DOHH2 (cell line): ENCODE data around the gene TBL1X.

Experiments used
- H3F3A ChIP-seq: fragments of 200-600 bp; sonication (generic), shearing (Covaris generic); 2 replicates; pipeline ENCODE4 v1.6.0; 2016; ENCODE audit warnings: antibody characterized with exemption, mild to moderate bottlenecking; ENCODE audit not compliant: control insufficient read depth, insufficient read depth
- H3K27ac ChIP-seq: fragments of 200-600 bp; sonication (generic); 2 replicates; pipeline ENCODE4 v1.5.1; 2014; ENCODE audit warnings: low read depth, mild to moderate bottlenecking, low read length, moderate library complexity
- H3K27me3 ChIP-seq: fragments of 200-600 bp; sonication (generic); 2 replicates; pipeline ENCODE4 v1.6.1; 2014; ENCODE audit warnings: mild to moderate bottlenecking, low read length, mixed read lengths; ENCODE audit not compliant: control insufficient read depth
- H3K36me3 ChIP-seq: fragments of 200-600 bp; sonication (generic); 2 replicates; pipeline ENCODE4 v1.6.1; 2014; ENCODE audit warnings: mild to moderate bottlenecking, low read length, moderate library complexity, mixed read lengths; ENCODE audit not compliant: control insufficient read depth
- H3K4me1 ChIP-seq: fragments of 200-600 bp; sonication (generic); 2 replicates; pipeline ENCODE4 v1.6.1; 2014; ENCODE audit warnings: mild to moderate bottlenecking, low read length, mixed read lengths; ENCODE audit not compliant: control insufficient read depth
- H3K4me2 ChIP-seq: fragments of 200-600 bp; sonication (generic); 2 replicates; pipeline ENCODE4 v1.6.0; 2014; ENCODE audit warnings: mild to moderate bottlenecking, low read length, moderate library complexity
- H3K4me3 ChIP-seq: fragments of 200-600 bp; sonication (generic); 2 replicates; pipeline ENCODE4 v1.5.1; 2014; ENCODE audit warnings: mild to moderate bottlenecking, low read length, mixed read lengths
- H3K79me2 ChIP-seq: fragments of 200-600 bp; sonication (generic); 2 replicates; pipeline ENCODE4 v1.6.1; 2014; ENCODE audit warnings: mild to moderate bottlenecking, low read length, mixed read lengths; ENCODE audit not compliant: control insufficient read depth
- H3K9me2 ChIP-seq: fragments of 200-600 bp; sonication (generic); replicated peaks from 2 replicates; pipeline ENCODE4 v1.6.1; 2014; ENCODE audit warnings: mild to moderate bottlenecking, low read length, mixed read lengths; ENCODE audit not compliant: control insufficient read depth
- H3K9me3 ChIP-seq: fragments of 200-600 bp; sonication (generic); 2 replicates; pipeline ENCODE4 v1.6.1; 2014; ENCODE audit warnings: antibody characterized with exemption, low read length, mixed read lengths; ENCODE audit not compliant: control insufficient read depth, insufficient read depth
- H4K20me1 ChIP-seq: fragments of 200-600 bp; sonication (generic); 2 replicates; pipeline ENCODE4 v1.6.0; 2014; ENCODE audit warnings: low read depth, mild to moderate bottlenecking, antibody characterized with exemption, low read length, moderate library complexity; ENCODE audit not compliant: control insufficient read depth, insufficient read depth
- EZH2phosphoT487 ChIP-seq: fragments of 200-600 bp; sonication (generic); IDR thresholded peaks from 2 replicates; pipeline ENCODE4 v1.6.1; 2017; ENCODE audit warnings: borderline replicate concordance, mild to moderate bottlenecking, antibody characterized with exemption, low read length, moderate library complexity, mixed read lengths
- TF ChIP-seq, protein P1 (sequence below): fragments of 200-600 bp; sonication (generic); IDR thresholded peaks from one replicate; pipeline ENCODE4 v1.5.1; 2014; ENCODE audit warnings: antibody characterized with exemption, mild to moderate bottlenecking, low read depth, low read length; ENCODE audit not compliant: poor library complexity, severe bottlenecking

TBL1X gene

DNA sequence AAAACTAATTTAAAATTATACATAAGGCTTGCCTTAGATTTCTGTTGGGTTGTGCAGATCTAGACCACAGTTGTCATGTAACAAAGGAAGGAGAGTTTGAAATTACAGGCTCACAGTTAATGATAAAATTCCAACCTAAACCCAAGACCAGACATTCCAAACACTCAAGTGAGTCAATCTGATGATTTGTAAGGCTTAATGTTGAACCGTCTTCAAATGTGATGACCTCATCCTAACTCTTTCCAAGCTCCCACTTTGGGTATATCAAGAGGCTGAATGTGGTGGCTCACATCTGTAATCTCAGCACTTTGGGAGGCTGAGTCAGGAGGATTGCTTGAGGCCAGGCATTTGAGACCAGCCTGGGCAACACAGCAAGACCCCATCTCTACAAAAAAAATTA is 149.2 kb downstream of the TBL1X start:
- H3K9me2 ChIP-seq = no peaks in the 10 kb centered on the region
- no peaks in the 10 kb centered on the region for H3K79me2 ChIP-seq
- H3K9me3 ChIP-seq = no peaks in the 10 kb centered on the region
- no peak overlapping the region for H3K4me2 ChIP-seq
- H3K4me3 ChIP-seq = no peak overlapping the region
- H3K4me1 ChIP-seq = no peaks in the 10 kb centered on the region
- no peaks in the 10 kb centered on the region for H3K36me3 ChIP-seq
- no peaks in the 10 kb centered on the region for H3F3A ChIP-seq
- TF ChIP-seq, protein P1, sequence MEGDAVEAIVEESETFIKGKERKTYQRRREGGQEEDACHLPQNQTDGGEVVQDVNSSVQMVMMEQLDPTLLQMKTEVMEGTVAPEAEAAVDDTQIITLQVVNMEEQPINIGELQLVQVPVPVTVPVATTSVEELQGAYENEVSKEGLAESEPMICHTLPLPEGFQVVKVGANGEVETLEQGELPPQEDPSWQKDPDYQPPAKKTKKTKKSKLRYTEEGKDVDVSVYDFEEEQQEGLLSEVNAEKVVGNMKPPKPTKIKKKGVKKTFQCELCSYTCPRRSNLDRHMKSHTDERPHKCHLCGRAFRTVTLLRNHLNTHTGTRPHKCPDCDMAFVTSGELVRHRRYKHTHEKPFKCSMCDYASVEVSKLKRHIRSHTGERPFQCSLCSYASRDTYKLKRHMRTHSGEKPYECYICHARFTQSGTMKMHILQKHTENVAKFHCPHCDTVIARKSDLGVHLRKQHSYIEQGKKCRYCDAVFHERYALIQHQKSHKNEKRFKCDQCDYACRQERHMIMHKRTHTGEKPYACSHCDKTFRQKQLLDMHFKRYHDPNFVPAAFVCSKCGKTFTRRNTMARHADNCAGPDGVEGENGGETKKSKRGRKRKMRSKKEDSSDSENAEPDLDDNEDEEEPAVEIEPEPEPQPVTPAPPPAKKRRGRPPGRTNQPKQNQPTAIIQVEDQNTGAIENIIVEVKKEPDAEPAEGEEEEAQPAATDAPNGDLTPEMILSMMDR = no peak
- no peak for TF ChIP-seq EZH2phosphoT487
- no peak overlapping the region for H3K27ac ChIP-seq
- H4K20me1 ChIP-seq = no peaks in the 10 kb centered on the region
- H3K27me3 ChIP-seq = no peaks in the 10 kb centered on the region

DNA sequence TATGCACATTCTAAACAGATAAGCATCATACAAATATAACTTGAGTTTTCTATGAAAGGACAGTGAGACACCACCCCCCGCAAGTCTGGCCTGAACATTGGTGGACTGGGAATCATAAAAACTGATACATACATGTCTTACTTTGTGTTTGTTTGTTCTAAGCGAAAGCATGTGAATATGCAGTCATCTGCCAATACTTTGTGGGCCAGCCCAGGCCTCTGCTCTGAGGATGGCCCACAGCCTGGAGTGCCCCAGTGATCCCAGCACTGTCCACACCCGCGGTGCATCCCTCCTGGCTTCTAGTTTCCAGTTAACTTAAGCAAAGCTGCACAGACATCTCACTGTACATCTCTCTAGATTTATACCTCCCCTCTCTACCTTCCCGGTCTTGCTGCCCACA is 154.3 kb downstream of the TBL1X start:
- TF ChIP-seq, protein P1 = no peak
- no peak for TF ChIP-seq EZH2phosphoT487
- Histone ChIP-seq H3K27me3 (no peaks in the 10 kb centered on the region), H3F3A (no peaks in the 10 kb centered on the region), H3K36me3 (no peaks in the 10 kb centered on the region), H3K9me3 (no peaks in the 10 kb centered on the region), H3K79me2 (no peaks in the 10 kb centered on the region), H3K27ac (no peak overlapping the region), H3K4me2 (no peak overlapping the region), H3K9me2 (no peaks in the 10 kb centered on the region), H3K4me3 (no peak overlapping the region), H4K20me1 (no peaks in the 10 kb centered on the region), H3K4me1 (peaks cover 15% of the 10 kb centered on the region)

DNA sequence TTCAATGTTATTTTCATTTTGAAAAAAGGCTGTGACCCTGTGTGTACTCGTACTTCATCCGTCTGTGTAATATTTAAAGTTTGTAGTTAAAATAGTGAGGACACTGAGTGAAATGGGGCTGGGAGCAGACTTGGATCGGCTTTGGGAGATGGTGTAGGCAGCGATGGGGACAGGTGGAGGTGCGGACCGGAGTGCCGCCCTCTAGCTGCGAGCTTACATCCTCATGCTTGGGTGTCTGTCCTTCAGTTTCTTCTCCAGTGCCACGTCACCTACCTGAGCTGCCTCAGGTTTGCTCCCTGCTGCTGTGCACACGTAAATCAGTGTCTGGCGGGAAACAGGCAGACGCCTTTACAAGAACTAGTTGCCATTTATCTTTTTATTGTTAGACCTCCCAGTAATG is 154.7 kb downstream of the TBL1X start:
- H3K4me2 ChIP-seq = no peak overlapping the region
- TF ChIP-seq, protein P1 = no peak
- TF ChIP-seq EZH2phosphoT487 = no peak
- no peaks in the 10 kb centered on the region for H3K79me2 ChIP-seq
- no peaks in the 10 kb centered on the region for H4K20me1 ChIP-seq
- H3K9me2 ChIP-seq = no peaks in the 10 kb centered on the region
- H3K4me1 ChIP-seq = peaks cover 18% of the 10 kb centered on the region
- H3K27me3 ChIP-seq = no peaks in the 10 kb centered on the region
- H3F3A ChIP-seq = no peaks in the 10 kb centered on the region
- no peaks in the 10 kb centered on the region for H3K36me3 ChIP-seq
- H3K27ac ChIP-seq = no peak overlapping the region
- H3K9me3 ChIP-seq = no peaks in the 10 kb centered on the region
- no peak overlapping the region for H3K4me3 ChIP-seq

DNA sequence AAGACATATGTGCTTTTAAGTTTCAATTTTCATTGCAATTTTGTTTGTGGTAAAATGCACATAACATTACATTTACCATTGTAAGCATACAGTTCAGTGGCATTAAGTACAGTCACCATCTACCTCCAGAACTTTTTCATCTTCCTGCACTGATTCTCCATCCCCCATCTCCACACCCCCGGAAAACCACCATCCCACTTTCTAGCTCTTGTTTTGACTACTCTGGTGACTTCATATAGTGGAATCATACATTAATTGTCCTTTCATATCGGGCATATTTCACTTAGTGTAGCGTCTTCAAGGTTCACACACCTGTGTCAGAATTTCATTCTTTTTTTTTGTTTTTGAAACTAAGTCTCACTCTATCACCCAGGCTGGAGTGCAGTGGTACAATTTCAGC is 157.3 kb downstream of the TBL1X start:
- no peaks in the 10 kb centered on the region for H3F3A ChIP-seq
- no peaks in the 10 kb centered on the region for H3K9me2 ChIP-seq
- H3K4me2 ChIP-seq = no peak overlapping the region
- TF ChIP-seq EZH2phosphoT487 = no peak
- TF ChIP-seq, protein P1 = no peak
- no peaks in the 10 kb centered on the region for H3K36me3 ChIP-seq
- no peak overlapping the region for H3K4me3 ChIP-seq
- peaks cover 18% of the 10 kb centered on the region for H3K4me1 ChIP-seq
- no peaks in the 10 kb centered on the region for H3K27me3 ChIP-seq
- no peak overlapping the region for H3K27ac ChIP-seq
- H3K79me2 ChIP-seq = no peaks in the 10 kb centered on the region
- H4K20me1 ChIP-seq = no peaks in the 10 kb centered on the region
- no peaks in the 10 kb centered on the region for H3K9me3 ChIP-seq
